Sigmoid colon (tissue), 7 donors: Measurements from ENCODE around the gene HAGH. TPM values are rescaled to one million over a fixed set of nuclear protein-coding genes. Genes with fewer than 3 reads are reported as not detected.
A peak's percentile ranks its signal among the peaks of the same experiment; 100 is the strongest.

Experiments
- DNase-seq: peaks from one replicate; pipeline ENCODE4 v3.0.0-alpha.2; 2019
- H3K27ac ChIP-seq, 4 donors: fragments of 200-600 bp; sonication (generic); one replicate each; pipeline ENCODE4 v1.5.1; 2016 to 2019; ENCODE audit warnings: mild to moderate bottlenecking in 1 of 4
- H3K27me3 ChIP-seq, 3 donors: fragments of 200-600 bp; sonication (generic); one replicate each; pipeline ENCODE4 v1.5.1; 2019; ENCODE audit warnings: mild to moderate bottlenecking in 1 of 3
- H3K36me3 ChIP-seq, 4 donors: fragments of 200-600 bp; sonication (generic); one replicate each; pipeline ENCODE4 v1.5.1; 2016 to 2019
- H3K4me1 ChIP-seq, 4 donors: fragments of 200-600 bp; sonication (generic); one replicate each; pipeline ENCODE4 v1.5.1; 2017 to 2019
- H3K4me3 ChIP-seq, 4 donors: fragments of 200-600 bp; sonication (generic); one replicate each; pipeline ENCODE4 v1.5.1; 2017 to 2019; ENCODE audit warnings: mild to moderate bottlenecking in 2 of 4, moderate library complexity in 1 of 4
- H3K9me3 ChIP-seq, 4 donors: fragments of 200-600 bp in 3 of 4; sonication (generic) in 3 of 4; one replicate each; pipeline versions ENCODE4 v1.5.1 to v1.6.1; 2013 to 2019
- EP300 ChIP-seq, 4 donors: sonication (generic); formaldehyde crosslinking; IDR thresholded peaks; one replicate each; pipeline ENCODE4 v1.6.1; 2017; ENCODE audit warnings: antibody characterized with exemption in 4 of 4
- POLR2A ChIP-seq, 2 donors: fragments of 450-650 bp; IDR thresholded peaks; one replicate each; pipeline ENCODE4 v1.6.1; 2016; ENCODE audit warnings: antibody characterized with exemption in 2 of 2, mild to moderate bottlenecking in 2 of 2, moderate library complexity in 2 of 2
- POLR2AphosphoS5 ChIP-seq, 4 donors: sonication (generic); formaldehyde crosslinking; IDR thresholded peaks; one replicate each; pipeline ENCODE4 v1.6.1; 2017; ENCODE audit warnings: antibody characterized with exemption in 4 of 4
- WGBS, 2 donors: extraction: QIAGEN DNeasy Blood & Tissue Kit; methylation state at CpG; one replicate each; pipeline ENCODE4 v1.1.7; 2013; 5-methylcytosine and 5-hydroxymethylcytosine counted together
- intact Hi-C: fragments of 100-400 bp; cut with DNase I; formaldehyde crosslinking; loops from one replicate; pipeline ENCODE4 v1.15.1; 2023
- polyA plus RNA-seq, 3 donors: library from polyadenylated mRNA; stranded (reverse); fragments of 200-250 nt; gene quantifications; one replicate each; pipeline ENCODE4 v1.2.3, GENCODE V29; 2013
- total RNA-seq, 4 donors: library from RNA; depleted of rRNA; stranded (reverse); fragments of >200 nt; gene quantifications; one replicate each; pipeline ENCODE4 v1.1.0, GENCODE V29; 2016
- TF ChIP-seq, protein P1 (sequence below), 4 experiments: fragments of 450-650 bp in 3 of 4; fragments of 200-600 bp in 1 of 4; IDR thresholded peaks; one replicate each; pipeline ENCODE4 v1.5.1; 2016 to 2019; ENCODE audit warnings: antibody characterized with exemption in 4 of 4, mild to moderate bottlenecking in 3 of 4, moderate library complexity in 2 of 4
- donor health status: healthy with polysubstance abuse.
- donor health status: Bipolar disorder and iron deficiency.
- donor health status: healthy.

HAGH gene
- total and polyA plus RNA-seq, 7 donors = 54.1 to 163 (median 86.9) TPM

DNA sequence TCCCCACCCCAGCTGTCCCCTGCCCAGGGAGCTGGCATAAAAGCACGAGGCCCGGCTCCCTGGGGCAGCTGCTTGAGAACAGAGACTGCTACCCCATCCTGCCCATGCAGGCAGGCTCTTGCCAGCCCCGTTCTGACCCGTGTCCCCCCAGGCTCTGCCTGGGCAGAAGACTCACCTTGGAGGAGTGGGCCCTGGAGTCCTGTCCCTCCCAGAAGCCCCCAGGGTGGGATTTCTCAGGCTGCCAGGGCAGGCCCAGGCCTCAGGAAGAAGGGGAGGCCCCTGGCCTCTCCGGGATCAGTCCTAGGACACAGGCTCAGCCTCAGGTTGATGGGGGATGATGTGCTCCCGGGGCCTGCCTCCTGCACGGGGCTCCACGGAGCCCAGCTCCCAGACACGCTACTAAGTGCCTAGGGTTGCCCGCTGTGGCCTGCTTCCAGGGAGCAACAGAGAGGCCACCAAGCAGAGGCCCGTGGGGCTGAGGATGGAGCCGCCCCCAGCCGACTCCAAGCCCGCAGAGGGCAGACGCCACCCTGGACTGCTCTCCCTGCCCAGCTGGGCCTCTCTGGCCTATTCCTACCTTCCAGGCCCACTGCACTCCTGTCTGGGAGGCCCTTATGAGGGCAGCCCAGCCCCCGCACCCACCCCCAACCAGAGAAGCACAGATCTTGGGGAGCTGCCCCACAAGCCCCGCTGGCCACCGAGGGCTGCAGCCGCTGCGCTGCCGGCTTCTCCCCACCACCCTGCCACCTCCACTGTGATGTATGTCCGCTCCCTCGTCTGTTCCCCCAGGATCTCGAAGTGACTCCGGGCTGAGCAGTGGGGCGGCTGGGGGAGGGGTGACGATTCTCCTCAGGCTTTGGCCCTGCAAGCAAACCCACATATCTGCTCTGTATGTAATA lies 57.0 kb downstream of the HAGH start:
- Histone ChIP-seq H3K27me3 (no peaks in the 10 kb centered on the region), H3K27ac (peak overlapping the region; percentile 91 to 97 (median 96)), H3K36me3 (peaks cover 34 to 43% (median 38%) of the 10 kb centered on the region in 4 donors), H3K9me3 (no peaks in the 10 kb centered on the region), H3K4me3 (peak overlapping the region; percentile 64 to 93 (median 90)), H3K4me1 (peaks cover 0 to 48% (median 41%) of the 10 kb centered on the region in 4 donors)
- DNase-seq = no peak
- 76 to 88% methylated on average over 27 of the region's 27 CpGs for WGBS, 2 donors
- no peak for TF ChIP-seq POLR2AphosphoS5 (IDR thresholded peaks at IDR 0.05)
- TF ChIP-seq, protein P1, sequence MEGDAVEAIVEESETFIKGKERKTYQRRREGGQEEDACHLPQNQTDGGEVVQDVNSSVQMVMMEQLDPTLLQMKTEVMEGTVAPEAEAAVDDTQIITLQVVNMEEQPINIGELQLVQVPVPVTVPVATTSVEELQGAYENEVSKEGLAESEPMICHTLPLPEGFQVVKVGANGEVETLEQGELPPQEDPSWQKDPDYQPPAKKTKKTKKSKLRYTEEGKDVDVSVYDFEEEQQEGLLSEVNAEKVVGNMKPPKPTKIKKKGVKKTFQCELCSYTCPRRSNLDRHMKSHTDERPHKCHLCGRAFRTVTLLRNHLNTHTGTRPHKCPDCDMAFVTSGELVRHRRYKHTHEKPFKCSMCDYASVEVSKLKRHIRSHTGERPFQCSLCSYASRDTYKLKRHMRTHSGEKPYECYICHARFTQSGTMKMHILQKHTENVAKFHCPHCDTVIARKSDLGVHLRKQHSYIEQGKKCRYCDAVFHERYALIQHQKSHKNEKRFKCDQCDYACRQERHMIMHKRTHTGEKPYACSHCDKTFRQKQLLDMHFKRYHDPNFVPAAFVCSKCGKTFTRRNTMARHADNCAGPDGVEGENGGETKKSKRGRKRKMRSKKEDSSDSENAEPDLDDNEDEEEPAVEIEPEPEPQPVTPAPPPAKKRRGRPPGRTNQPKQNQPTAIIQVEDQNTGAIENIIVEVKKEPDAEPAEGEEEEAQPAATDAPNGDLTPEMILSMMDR (IDR thresholded peaks at IDR 0.05) = no peak
- TF ChIP-seq POLR2A (IDR thresholded peaks at IDR 0.05) = no peak
- intact Hi-C loops = loop anchor here (5.0 to 10.0 kb wide), 2 partner anchors 62 to 1085 kb away; partner anchors contain the start of genes JMJD8, MAPK8IP3 and STUB1

DNA sequence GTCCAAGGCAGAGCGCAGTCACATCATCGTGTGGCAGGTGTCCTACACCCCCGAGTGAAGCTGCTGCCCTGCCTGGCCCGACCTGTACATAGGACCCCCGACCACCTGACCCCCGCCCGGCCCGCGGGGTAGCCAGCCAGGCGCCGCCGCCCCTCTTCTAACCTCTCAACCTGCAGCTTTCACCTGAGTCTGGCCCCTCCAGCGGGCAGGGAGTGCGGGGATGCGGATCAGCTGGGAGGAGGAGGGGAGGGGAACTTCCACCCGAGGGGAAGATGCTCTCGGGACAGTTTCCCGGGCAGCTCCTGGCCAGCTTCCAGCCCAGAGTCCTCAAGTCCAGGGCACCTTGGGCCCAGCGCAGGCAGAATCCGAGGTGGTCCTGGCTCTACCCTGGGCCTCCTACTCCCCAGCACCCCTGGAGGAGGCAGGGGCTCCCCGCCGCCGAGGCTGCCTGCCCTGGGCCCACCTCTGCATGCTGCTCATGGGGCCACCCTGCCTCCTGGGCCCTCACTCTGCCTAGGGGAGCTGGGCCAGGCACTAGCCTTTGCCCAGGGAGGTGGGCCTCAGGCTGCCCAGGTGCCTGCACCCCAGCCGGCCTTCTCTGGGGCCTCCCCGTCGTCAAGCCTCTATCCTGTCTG lies 57.7 kb downstream of the HAGH start:
- Histone ChIP-seq H3K36me3 (peaks cover 41 to 51% (median 45%) of the 10 kb centered on the region in 4 donors), H3K27ac (peak overlapping the region in 3 of 4 donors; percentile 91 to 97 (median 96)), H3K4me3 (no peak overlapping the region), H3K9me3 (no peaks in the 10 kb centered on the region), H3K27me3 (no peaks in the 10 kb centered on the region), H3K4me1 (peaks cover 0 to 41% (median 33%) of the 10 kb centered on the region in 4 donors)
- no peak for DNase-seq
- TF ChIP-seq EP300 (IDR thresholded peaks at IDR 0.05) (no peak), POLR2AphosphoS5 (IDR thresholded peaks at IDR 0.05) (peak in 1 of 4 donors; percentile 3), POLR2A (IDR thresholded peaks at IDR 0.05) (no peak)
- TF ChIP-seq, protein P1 (IDR thresholded peaks at IDR 0.05) = no peak
- 81 to 85% methylated on average over 26 of the region's 26 CpGs for WGBS, 2 donors
- intact Hi-C loops = no loop called here

DNA sequence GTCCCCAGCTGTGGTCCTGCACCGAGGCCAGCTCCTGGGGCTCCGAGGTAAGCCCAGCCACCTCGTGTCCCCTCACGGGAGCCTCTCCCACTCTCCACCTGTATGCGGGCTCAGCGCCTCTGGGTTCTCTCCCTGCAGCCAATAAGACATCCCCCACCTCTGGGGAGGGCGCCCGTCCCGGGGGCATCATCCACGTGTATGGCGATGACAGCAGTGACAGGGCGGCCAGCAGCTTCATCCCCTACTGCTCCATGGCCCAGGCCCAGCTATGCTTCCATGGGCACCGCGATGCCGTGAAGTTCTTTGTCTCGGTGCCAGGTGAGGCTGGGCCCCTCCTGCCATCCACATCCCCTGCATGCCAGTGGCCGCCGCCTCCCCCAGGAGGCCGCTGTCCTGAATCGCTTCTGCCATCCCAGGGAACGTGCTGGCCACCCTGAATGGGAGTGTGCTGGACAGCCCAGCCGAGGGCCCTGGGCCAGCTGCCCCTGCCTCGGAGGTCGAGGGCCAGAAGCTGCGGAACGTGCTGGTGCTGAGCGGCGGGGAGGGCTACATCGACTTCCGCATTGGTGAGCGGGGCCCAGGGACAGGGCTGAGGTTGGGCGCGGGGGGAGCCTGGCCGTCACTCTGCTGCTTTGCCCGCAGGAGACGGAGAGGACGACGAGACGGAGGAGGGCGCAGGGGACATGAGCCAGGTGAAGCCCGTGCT lies 58.4 kb downstream of the HAGH start:
- Histone ChIP-seq H3K36me3 (peaks cover 45 to 58% (median 47%) of the 10 kb centered on the region in 4 donors), H3K27ac (no peak overlapping the region), H3K4me3 (no peak overlapping the region), H3K9me3 (no peaks in the 10 kb centered on the region), H3K27me3 (no peaks in the 10 kb centered on the region), H3K4me1 (peaks cover 0 to 35% (median 30%) of the 10 kb centered on the region in 4 donors)
- intact Hi-C loops = no loop called here
- WGBS, 2 donors = 89 to 90% methylated on average over 41 of the region's 41 CpGs
- TF ChIP-seq POLR2AphosphoS5 (IDR thresholded peaks at IDR 0.05) (no peak), EP300 (IDR thresholded peaks at IDR 0.05) (no peak), POLR2A (IDR thresholded peaks at IDR 0.05) (no peak)
- TF ChIP-seq, protein P1 (IDR thresholded peaks at IDR 0.05) = no peak
- DNase-seq = no peak

DNA sequence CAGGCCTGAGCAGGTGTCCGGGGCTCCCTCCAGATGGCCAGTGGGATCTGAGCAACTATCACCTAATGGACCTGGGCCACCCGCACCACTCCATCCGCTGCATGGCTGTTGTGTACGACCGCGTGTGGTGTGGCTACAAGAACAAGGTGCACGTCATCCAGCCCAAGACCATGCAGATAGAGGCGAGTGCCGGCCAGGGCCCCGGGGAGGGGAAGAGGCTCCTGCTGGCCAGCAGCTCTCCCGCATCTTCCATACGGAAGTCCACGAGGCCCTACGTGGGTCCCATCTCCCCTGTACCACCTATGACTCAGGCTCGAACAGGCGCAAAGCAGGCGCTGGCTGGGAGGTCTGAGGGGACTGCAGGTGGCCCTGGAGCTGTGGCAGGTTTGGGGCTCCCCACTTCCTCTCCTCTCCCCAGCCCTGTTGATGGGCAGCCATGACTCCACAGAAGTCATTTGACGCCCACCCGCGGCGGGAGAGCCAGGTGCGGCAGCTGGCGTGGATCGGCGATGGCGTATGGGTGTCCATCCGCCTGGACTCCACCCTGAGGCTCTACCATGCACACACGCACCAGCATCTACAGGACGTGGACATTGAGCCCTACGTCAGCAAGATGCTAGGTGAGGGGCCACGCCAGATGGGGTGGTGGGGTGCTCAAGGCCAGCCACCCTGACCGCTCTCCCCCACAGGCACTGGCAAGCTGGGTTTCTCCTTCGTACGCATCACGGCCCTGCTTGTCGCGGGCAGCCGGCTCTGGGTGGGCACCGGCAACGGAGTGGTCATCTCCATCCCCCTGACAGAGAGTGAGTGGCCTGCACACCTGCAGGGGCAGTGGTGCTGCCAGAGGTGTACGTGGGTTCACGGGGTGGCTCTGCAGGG lies 59.3 kb downstream of the HAGH start:
- intact Hi-C loops = no loop called here
- Histone ChIP-seq H3K4me3 (no peak overlapping the region), H3K4me1 (peaks cover 0 to 31% (median 28%) of the 10 kb centered on the region in 4 donors), H3K27me3 (no peaks in the 10 kb centered on the region), H3K27ac (no peak overlapping the region), H3K36me3 (peaks cover 53 to 66% (median 55%) of the 10 kb centered on the region in 4 donors), H3K9me3 (no peaks in the 10 kb centered on the region)
- no peak for TF ChIP-seq POLR2AphosphoS5 (IDR thresholded peaks at IDR 0.05)
- no peak for TF ChIP-seq POLR2A (IDR thresholded peaks at IDR 0.05)
- TF ChIP-seq, protein P1 (IDR thresholded peaks at IDR 0.05) = no peak
- no peak for TF ChIP-seq EP300 (IDR thresholded peaks at IDR 0.05)
- WGBS, 2 donors = 93 to 94% methylated on average over 42 of the region's 42 CpGs
- no peak for DNase-seq
